ENCODE measurements around the gene SLC66A1.

DNA sequence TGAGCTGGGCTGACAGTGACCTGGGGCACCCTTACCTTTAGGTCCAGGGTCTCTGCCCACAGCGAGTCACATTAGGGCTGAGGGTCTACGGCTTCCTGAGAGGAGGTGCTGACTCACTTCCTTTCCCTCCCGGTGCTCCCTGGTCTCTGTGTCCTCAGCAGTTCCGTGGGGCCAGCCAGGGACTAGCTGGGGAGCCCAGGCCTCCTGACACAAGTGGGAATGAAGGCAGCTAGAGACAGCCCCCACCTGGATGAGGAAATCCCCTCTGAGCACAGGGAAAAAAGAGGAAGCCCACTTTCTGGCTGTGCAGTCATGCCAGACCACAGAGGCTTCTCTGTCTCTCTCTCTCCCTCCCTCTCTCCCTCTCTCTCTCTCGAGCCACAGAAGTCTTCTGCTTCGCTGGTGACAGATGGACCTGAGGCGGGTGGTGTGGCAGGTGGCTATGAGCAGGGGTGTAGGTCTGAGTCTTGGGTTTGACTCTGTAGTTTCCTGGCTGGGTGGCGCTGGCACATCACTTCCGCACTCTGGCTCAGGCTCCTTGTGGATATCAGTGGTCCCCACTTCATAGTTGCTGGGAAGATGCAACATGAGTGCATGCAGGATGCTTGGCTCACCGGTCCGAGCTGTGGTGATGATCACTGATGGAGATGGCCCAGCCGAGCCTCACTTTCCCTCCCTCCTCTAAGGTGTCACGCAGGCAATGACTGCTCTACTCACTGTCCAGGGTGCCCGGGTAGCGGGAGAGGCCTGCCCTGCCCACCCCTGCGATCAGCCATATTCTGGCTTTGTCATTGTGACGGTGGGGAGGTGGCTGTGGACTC lies 3.5 kb downstream of the SLC66A1 start:
- TF ChIP-seq, protein P1, sequence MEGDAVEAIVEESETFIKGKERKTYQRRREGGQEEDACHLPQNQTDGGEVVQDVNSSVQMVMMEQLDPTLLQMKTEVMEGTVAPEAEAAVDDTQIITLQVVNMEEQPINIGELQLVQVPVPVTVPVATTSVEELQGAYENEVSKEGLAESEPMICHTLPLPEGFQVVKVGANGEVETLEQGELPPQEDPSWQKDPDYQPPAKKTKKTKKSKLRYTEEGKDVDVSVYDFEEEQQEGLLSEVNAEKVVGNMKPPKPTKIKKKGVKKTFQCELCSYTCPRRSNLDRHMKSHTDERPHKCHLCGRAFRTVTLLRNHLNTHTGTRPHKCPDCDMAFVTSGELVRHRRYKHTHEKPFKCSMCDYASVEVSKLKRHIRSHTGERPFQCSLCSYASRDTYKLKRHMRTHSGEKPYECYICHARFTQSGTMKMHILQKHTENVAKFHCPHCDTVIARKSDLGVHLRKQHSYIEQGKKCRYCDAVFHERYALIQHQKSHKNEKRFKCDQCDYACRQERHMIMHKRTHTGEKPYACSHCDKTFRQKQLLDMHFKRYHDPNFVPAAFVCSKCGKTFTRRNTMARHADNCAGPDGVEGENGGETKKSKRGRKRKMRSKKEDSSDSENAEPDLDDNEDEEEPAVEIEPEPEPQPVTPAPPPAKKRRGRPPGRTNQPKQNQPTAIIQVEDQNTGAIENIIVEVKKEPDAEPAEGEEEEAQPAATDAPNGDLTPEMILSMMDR (IDR thresholded peaks at IDR 0.05; ENCODE audit: low read length): no peak; the same call in 1 of the 2 replicates
- TF ChIP-seq EZH2 (IDR thresholded peaks at IDR 0.05; ENCODE audit: borderline replicate concordance, low read length): no peak

Data from OCI-LY1 (cell line).